SK-N-SH (cell line): ENCODE results near the gene NR6A1. TPM values are rescaled to one million over a fixed set of nuclear protein-coding genes. Genes with fewer than 3 reads are reported as not detected.

ENCODE experiments used
- CTCF ChIA-PET: fragments of 300-600, 350-600 bp; formaldehyde crosslinking; extraction: SDS; loops from one replicate; lab custom pipeline; 2021; lab: Yijun Ruan, JAX
- POLR2A ChIA-PET: fragments of 350-600 bp; sonication (Branson Sonifier 250); formaldehyde crosslinking; extraction: SDS; loops from one replicate; lab custom pipeline; 2020; ENCODE audit warnings: antibody characterized with exemption, inconsistent platforms; lab: Yijun Ruan, JAX
- DNase-seq: peaks from one replicate; pipeline ENCODE4 v3.0.0; 2012
- H2AFZ ChIP-seq: fragments of 200-600 bp; sonication (generic); 2 replicates; pipeline ENCODE4 v1.8.1; 2016; ENCODE audit warnings: antibody characterized with exemption, mild to moderate bottlenecking, low read depth
- H3F3A ChIP-seq: fragments of 200-600 bp; sonication (generic); replicated peaks from 2 replicates; pipeline ENCODE3; 2016; ENCODE audit warnings: antibody characterized with exemption, mild to moderate bottlenecking; ENCODE audit not compliant: insufficient read depth
- H3K27ac ChIP-seq, 2 experiments: fragments of 200-500 bp in 1 of 2; fragments of 200-600 bp in 1 of 2; sonication (Bioruptor generic) in 1 of 2; sonication (generic), shearing (Covaris generic) in 1 of 2; 2 replicates each; pipeline versions ENCODE4 v1.5.1 to v1.6.1; 2014 to 2016; ENCODE audit warnings: low read depth in 2 of 2, inconsistent platforms in 1 of 2, low read length in 1 of 2, mild to moderate bottlenecking in 1 of 2, mixed read lengths in 1 of 2
- H3K27me3 ChIP-seq: fragments of 200-600 bp; sonication (generic), shearing (Covaris generic); 2 replicates; pipeline ENCODE4 v1.6.1; 2016; ENCODE audit warnings: mixed run types; ENCODE audit not compliant: insufficient read depth
- H3K36me3 ChIP-seq, 2 experiments: fragments of 200-500 bp in 1 of 2; fragments of 200-600 bp in 1 of 2; sonication (Bioruptor generic) in 1 of 2; sonication (generic) in 1 of 2; replicated peaks in 1 of 2; 2 replicates each; pipeline versions ENCODE3 to v1.5.1; 2014 to 2016; ENCODE audit warnings: low read length in 1 of 2, mild to moderate bottlenecking in 1 of 2; ENCODE audit not compliant: insufficient read depth in 2 of 2, control insufficient read depth in 1 of 2
- H3K4me1 ChIP-seq, 2 experiments: fragments of 200-500 bp in 1 of 2; fragments of 200-600 bp in 1 of 2; sonication (Bioruptor generic) in 1 of 2; sonication (generic), shearing (Covaris generic) in 1 of 2; 2 replicates each; pipeline versions ENCODE4 v1.5.1 to v1.6.1; 2014 to 2016; ENCODE audit warnings: low read depth in 1 of 2, low read length in 1 of 2, mixed run types in 1 of 2; ENCODE audit not compliant: insufficient read depth in 2 of 2, control insufficient read depth in 1 of 2
- H3K4me2 ChIP-seq: fragments of 200-600 bp; sonication (generic), shearing (Covaris generic); 2 replicates; pipeline ENCODE4 v1.6.1; 2017; ENCODE audit warnings: mixed run types
- H3K4me3 ChIP-seq, 2 experiments: fragments of 200-500 bp in 1 of 2; fragments of 200-600 bp in 1 of 2; sonication (Bioruptor generic) in 1 of 2; sonication (generic), shearing (Covaris generic) in 1 of 2; 2 replicates each; pipeline versions ENCODE4 v1.5.1 to v1.8.1; 2014 to 2016; ENCODE audit warnings: low read depth in 2 of 2, inconsistent platforms in 1 of 2, low read length in 1 of 2, mild to moderate bottlenecking in 1 of 2, mixed read lengths in 1 of 2, moderate library complexity in 1 of 2
- H3K79me2 ChIP-seq: fragments of 200-600 bp; sonication (generic); 2 replicates; pipeline ENCODE4 v1.8.1; 2017; ENCODE audit warnings: mild to moderate bottlenecking; ENCODE audit not compliant: insufficient read depth
- H3K9ac ChIP-seq: fragments of 200-600 bp; sonication (generic); 2 replicates; pipeline ENCODE4 v1.6.1; 2017; ENCODE audit warnings: mixed run types
- H3K9me2 ChIP-seq: fragments of 200-600 bp; sonication (generic); 2 replicates; pipeline ENCODE4 v1.6.1; 2017; ENCODE audit warnings: mixed run types
- H3K9me3 ChIP-seq: fragments of 200-600 bp; sonication (generic); 2 replicates; pipeline ENCODE4 v1.6.1; 2017; ENCODE audit warnings: mixed run types, mild to moderate bottlenecking, moderate library complexity
- H4K20me1 ChIP-seq: fragments of 200-600 bp; sonication (generic); 2 replicates; pipeline ENCODE4 v1.6.1; 2017; ENCODE audit warnings: mild to moderate bottlenecking, mixed run types; ENCODE audit not compliant: insufficient read depth
- FOSL2 ChIP-seq: IDR thresholded peaks from 2 replicates; pipeline ENCODE4 v1.4.0; 2012; ENCODE audit warnings: low read depth, mild to moderate bottlenecking, moderate library complexity, borderline replicate concordance
- FOXJ3 ChIP-seq: sonication (generic); formaldehyde crosslinking; IDR thresholded peaks from 2 replicates; pipeline ENCODE4 v1.5.1; 2020; ENCODE audit warnings: mild to moderate bottlenecking, missing genetic modification reagents
- GABPA ChIP-seq: IDR thresholded peaks from 2 replicates; pipeline ENCODE4 v1.4.0; 2012; ENCODE audit warnings: low read depth, mild to moderate bottlenecking
- GATA2 ChIP-seq: sonication (generic); formaldehyde crosslinking; IDR thresholded peaks from 2 replicates; pipeline ENCODE4 v1.5.0; 2020; ENCODE audit warnings: mild to moderate bottlenecking, missing genetic modification reagents
- JUND ChIP-seq: IDR thresholded peaks from 2 replicates; pipeline ENCODE4 v1.4.0; 2012
- NFIC ChIP-seq: IDR thresholded peaks from 2 replicates; pipeline ENCODE4 v1.4.0; 2012; ENCODE audit warnings: borderline replicate concordance
- PBX3 ChIP-seq: IDR thresholded peaks from 2 replicates; pipeline ENCODE4; 2012
- RAD21 ChIP-seq: IDR thresholded peaks from 2 replicates; pipeline ENCODE4 v1.6.1; 2012; ENCODE audit warnings: mild to moderate bottlenecking, low read length
- SIN3A ChIP-seq: IDR thresholded peaks from 2 replicates; pipeline ENCODE4 v1.6.1; 2012; ENCODE audit warnings: low read depth, mild to moderate bottlenecking, low read length, moderate library complexity, borderline replicate concordance
- TCF12 ChIP-seq: IDR thresholded peaks from 2 replicates; pipeline ENCODE4 v1.4.0; 2012
- TEAD4 ChIP-seq: IDR thresholded peaks from 2 replicates; pipeline ENCODE4 v1.4.0; 2012; ENCODE audit warnings: mild to moderate bottlenecking, borderline replicate concordance; ENCODE audit not compliant: insufficient read depth
- USF2 ChIP-seq: fragments of 150-350 bp; IDR thresholded peaks from 2 replicates; pipeline ENCODE4 v1.6.1; 2017; ENCODE audit warnings: antibody characterized with exemption, low read length, low read depth, borderline replicate concordance
- WGBS: methylation state at CpG from one replicate; pipeline ENCODE4 v1.1.6; 2017; ENCODE audit warnings: low lambda C conversion rate; 5-methylcytosine and 5-hydroxymethylcytosine counted together
- polyA plus RNA-seq, 3 experiments: library from polyadenylated mRNA; depleted of rRNA; stranded (reverse); fragments of >200 nt; gene quantifications; 2 replicates each; pipeline ENCODE4 v1.2.3, GENCODE V29; 2012
- TF ChIP-seq, protein P1 (sequence below): IDR thresholded peaks from 2 replicates; pipeline ENCODE4 v1.4.0; 2012; ENCODE audit warnings: low read depth
- TF ChIP-seq, protein P2 (sequence below): fragments of 150-350 bp; IDR thresholded peaks from 2 replicates; pipeline ENCODE4 v1.6.1; 2016; ENCODE audit warnings: mild to moderate bottlenecking, low read depth, low read length

NR6A1 gene
- polyA plus RNA-seq, 1 of the 3 experiments (the other 2 are of a cell fraction) = 1.2 TPM

DNA sequence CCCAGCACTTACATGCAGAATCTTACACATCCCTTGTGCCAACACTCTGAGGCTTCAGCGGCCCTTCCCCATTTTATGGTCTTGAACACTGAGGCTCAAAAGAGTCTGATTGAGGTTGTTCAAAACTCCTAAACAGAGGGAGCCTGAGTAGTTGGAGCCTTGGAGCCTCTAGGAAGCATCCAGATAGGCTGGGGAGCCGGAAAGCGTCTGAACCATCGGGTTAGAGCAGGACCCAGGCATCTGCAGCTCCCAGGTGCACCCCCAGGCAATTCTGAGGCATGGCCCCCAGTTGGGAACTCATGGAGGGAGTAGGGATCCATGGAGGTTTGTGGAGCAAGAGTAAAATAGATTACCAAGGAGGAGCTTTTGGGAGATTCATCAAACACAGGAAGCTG is 9.6 kb upstream of the NR6A1 start:
- Histone ChIP-seq H3K27ac (no peak overlapping the region), H3K4me1 (peaks cover 3 to 14% of the 10 kb centered on the region in 2 experiments; a peak in 3 of 4 replicates), H3K4me3 (no peak overlapping the region), H3F3A (peaks cover 10% of the 10 kb centered on the region), H3K79me2 (no peaks in the 10 kb centered on the region), H4K20me1 (no peaks in the 10 kb centered on the region), H3K36me3 (no peaks in the 10 kb centered on the region), H3K9ac (no peak overlapping the region), H2AFZ (no peak overlapping the region), H3K9me3 (no peaks in the 10 kb centered on the region), H3K9me2 (no peaks in the 10 kb centered on the region), H3K27me3 (no peaks in the 10 kb centered on the region), H3K4me2 (no peak overlapping the region)
- TF ChIP-seq JUND (no peak), SIN3A (no peak)
- CTCF ChIA-PET = interaction anchor here (2.7 to 16.2 kb wide), 2 partner anchors 8 to 67 kb away, joined by 14 to 1436 read pairs; partner anchors contain the start of genes ARPC5L, RPL35 and WDR38
- WGBS = 100% methylated on average over 4 of the region's 4 CpGs
- POLR2A ChIA-PET = no interaction called here
- DNase-seq = no peak

GRCh38 chr9:124780060-124780756 is 9.1 kb upstream of the NR6A1 start:
- H4K20me1 ChIP-seq = no peaks in the 10 kb centered on the region
- H3K9me2 ChIP-seq = no peaks in the 10 kb centered on the region
- no peaks in the 10 kb centered on the region for H3K79me2 ChIP-seq
- no peak overlapping the region for H3K4me3 ChIP-seq
- peaks cover 10% of the 10 kb centered on the region for H3F3A ChIP-seq
- DNase-seq = peak; percentile 34
- H3K36me3 ChIP-seq = no peaks in the 10 kb centered on the region
- WGBS = 76% methylated on average over 9 of the region's 14 CpGs
- ChIA-PET CTCF (interaction anchor here (1.2 to 16.2 kb wide), 2 partner anchors 19 to 68 kb away, joined by 4 to 1436 read pairs; partner anchors contain the start of genes ARPC5L, RPL35 and WDR38), POLR2A (interaction anchor here (1.2 kb wide), 1 partner anchor 72 kb away, joined by 3 read pairs; no protein-coding TSS in a partner anchor)
- peak overlapping the region; percentile 24; the same call in 1 of the 2 replicates for H2AFZ ChIP-seq
- no peaks in the 10 kb centered on the region for H3K27me3 ChIP-seq
- no peaks in the 10 kb centered on the region for H3K9me3 ChIP-seq
- H3K9ac ChIP-seq = no peak overlapping the region
- H3K4me1 ChIP-seq = peaks cover 3 to 14% of the 10 kb centered on the region in 2 experiments; a peak in 3 of 4 replicates
- no peak overlapping the region for H3K27ac ChIP-seq
- TF ChIP-seq USF2 = no peak
- TF ChIP-seq TCF12 = no peak
- no peak for TF ChIP-seq GABPA
- TF ChIP-seq, protein P1, sequence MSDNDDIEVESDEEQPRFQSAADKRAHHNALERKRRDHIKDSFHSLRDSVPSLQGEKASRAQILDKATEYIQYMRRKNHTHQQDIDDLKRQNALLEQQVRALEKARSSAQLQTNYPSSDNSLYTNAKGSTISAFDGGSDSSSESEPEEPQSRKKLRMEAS = no peak
- no peak for TF ChIP-seq PBX3
- no peak for TF ChIP-seq JUND
- no peak for TF ChIP-seq GATA2
- no peak for TF ChIP-seq RAD21
- TF ChIP-seq FOSL2 = no peak
- no peak for TF ChIP-seq TEAD4
- no peak for TF ChIP-seq FOXJ3 (CRISPR knock-in tag)
- TF ChIP-seq, protein P2, sequence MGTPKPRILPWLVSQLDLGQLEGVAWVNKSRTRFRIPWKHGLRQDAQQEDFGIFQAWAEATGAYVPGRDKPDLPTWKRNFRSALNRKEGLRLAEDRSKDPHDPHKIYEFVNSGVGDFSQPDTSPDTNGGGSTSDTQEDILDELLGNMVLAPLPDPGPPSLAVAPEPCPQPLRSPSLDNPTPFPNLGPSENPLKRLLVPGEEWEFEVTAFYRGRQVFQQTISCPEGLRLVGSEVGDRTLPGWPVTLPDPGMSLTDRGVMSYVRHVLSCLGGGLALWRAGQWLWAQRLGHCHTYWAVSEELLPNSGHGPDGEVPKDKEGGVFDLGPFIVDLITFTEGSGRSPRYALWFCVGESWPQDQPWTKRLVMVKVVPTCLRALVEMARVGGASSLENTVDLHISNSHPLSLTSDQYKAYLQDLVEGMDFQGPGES = no peak
- TF ChIP-seq NFIC = no peak
- peak overlapping the region; percentile 42; the same call in 1 of the 2 replicates for H3K4me2 ChIP-seq
